GM18868 (cell line): Measurements from ENCODE around the gene MTCL1.

Experiments
- ATAC-seq: cut with Tn5 transposase; IDR thresholded peaks from one replicate; pipeline ENCODE4 v1.9.1; 2021; ENCODE audit warnings: mild to moderate bottlenecking, moderate library complexity; ENCODE audit not compliant: unreplicated experiment

MTCL1 gene

DNA sequence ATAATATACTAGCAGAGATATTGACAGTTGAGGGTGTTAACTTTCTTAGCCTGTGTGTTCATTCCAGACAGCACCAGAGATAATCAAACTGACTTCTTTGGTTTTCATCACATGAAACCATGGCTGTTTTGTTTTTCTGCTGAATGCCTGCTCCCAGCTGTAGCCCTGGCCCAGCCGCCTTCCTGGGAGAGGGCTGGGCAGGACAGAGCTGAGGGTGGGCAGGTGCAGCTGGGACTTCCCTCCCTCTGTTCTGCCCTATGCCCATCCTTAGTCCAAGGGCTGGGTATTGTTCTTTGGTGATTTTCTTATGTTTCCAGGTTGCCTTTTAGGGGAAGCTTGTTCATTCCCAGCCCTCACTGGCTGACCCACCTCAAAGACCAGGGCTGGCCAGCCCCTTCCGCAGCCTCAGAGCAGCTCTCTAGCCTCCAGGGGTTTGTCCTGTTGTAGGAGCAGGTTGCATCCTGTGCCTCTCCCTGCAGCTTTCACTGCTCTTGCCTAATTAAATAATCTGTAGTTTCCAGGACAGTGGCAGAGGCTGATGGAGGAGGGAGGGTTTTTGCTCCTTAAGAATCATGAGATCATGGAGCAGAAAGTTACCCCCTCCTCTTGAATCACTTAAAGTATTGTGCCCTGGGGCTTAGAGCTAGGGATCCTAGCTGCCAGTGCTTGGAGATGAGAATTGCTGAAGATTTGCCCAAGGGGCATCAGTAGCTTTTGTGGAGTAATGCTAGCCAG, 61.4 kb downstream of the MTCL1 start:
- no peak for ATAC-seq

DNA sequence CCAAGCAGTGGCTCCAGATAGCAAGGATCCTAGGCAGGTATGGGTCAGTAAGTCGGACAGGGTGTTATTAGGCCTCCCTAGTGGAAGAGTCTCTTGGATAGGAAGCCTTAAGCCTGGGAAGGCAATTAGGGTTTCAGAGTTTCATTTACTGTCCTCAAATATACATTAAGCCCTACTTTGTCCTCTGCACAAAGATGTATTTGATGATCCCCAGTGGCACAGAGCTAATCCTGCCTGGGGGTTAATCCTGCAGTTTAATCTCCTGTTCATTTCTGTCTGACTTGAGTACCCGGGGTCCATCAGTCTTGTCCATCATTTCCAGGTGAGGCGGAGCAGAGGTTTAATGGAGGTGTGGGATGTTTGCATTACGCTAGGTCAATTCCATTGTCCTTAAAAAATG, 62.0 kb downstream of the MTCL1 start:
- ATAC-seq, result no peak

DNA sequence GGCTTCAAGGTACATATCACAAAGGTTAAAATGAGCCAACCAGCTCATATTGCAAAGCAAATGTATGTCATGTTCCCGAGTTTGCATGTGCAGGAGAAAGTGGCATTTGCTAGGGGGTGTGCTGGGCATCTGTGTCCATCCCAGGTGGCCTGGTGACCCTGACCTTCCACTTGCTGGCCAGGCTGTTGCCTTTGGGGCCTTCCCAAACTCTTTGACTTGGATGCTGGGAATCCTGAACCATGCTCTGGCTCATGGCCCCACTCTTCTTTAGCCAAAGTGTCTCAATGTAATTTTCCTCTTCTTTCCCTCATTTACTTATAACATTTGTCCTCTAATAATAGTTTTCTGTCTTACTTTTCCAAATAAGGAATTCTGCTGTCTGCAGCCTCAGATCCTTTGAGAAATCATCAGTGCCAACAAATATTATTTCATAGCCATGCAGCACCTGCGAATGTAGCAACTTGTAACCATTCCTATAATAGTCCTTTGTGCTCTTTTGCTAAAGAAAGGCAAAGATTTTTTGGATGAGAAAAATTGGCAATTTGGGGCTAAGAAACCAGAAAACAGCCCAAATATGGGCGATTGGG, 64.2 kb downstream of the MTCL1 start:
- no peak for ATAC-seq

DNA sequence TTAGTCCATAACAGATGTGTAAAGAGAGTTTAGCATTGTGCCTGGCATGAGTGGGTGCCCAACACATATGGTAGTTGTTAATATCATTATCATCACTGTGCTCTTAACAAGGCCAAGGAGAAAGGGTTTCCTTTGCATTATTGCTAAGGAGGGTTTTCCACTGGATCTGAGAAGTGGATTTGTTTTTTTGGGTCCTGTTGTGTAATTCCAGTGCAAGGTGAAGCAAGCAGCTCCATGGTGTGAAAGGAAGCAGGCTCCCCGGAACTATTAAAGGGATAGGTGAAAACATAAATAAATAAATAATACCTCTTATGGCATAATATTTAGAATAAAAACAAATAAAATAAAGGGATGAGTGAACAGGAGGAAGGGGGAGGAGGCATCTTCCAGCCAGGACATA, 65.3 kb downstream of the MTCL1 start:
- no peak for ATAC-seq

DNA sequence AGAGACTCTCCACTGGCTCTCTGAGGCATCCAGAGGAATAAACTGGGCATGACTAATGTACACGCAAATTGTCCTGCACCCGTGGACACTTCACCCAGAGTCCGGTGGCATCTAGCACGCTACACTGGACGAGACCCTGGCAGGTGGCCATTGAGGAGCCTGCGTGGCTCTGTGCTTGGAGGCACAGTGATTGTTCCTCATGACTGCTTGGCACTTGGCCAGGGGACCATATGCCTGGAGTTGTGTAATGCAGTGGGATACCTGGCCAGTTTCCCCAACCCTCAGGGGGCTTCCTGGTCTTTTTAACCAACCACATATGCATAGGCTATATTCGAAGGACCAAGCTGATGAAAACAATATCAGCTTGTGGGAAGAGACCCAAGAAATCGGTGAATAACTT, 66.6 kb downstream of the MTCL1 start:
- no peak for ATAC-seq

- ATAC-seq, result no peak
These were observed 68.6 kb downstream of the MTCL1 start for GRCh38 chr18:8773980-8774379.

GRCh38 chr18:8776013-8776943, 70.9 kb downstream of the MTCL1 start:
- no peak for ATAC-seq

DNA sequence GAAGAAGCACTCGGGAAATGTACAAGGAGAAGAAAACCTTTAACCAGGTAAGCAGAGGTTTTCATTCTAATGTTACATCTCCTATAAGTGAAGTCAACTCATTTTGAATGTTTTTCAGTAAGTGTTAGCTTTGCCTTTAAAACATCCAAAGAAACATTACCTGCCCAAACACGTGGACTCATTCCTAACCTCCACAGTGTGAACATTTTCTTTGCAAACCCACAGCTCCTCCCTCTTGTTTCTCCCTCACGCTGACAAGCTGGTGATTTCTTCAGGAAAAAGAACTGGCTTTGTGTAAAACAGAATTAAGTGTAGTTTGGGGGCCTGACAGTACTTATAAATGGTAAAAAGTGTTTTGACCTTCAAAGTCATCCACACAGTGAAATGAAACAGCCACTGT, 72.5 kb downstream of the MTCL1 start:
- ATAC-seq, result no peak

- no peak for ATAC-seq
These were observed 73.0 kb downstream of the MTCL1 start for GRCh38 chr18:8778386-8778785.

DNA sequence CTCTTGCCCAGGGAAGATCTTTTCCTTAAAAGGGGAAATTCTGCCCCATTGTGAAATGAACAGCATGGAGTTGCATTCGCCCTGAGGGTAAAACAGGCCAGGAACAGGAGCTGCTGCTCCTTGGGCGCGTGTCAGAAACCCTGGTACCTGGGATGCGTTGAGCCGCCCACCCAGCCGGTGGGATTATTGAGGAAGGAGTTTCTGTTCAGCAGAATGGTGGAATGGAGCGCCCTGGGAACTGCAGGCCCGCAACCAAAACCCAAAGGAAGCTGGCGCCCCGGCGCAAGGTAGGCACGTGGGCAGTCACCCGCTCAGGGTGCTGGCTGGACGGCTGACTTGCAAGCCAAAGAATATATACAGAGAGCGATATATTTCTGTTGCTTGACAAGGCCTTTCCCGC, 73.5 kb downstream of the MTCL1 start:
- ATAC-seq, result no peak

DNA sequence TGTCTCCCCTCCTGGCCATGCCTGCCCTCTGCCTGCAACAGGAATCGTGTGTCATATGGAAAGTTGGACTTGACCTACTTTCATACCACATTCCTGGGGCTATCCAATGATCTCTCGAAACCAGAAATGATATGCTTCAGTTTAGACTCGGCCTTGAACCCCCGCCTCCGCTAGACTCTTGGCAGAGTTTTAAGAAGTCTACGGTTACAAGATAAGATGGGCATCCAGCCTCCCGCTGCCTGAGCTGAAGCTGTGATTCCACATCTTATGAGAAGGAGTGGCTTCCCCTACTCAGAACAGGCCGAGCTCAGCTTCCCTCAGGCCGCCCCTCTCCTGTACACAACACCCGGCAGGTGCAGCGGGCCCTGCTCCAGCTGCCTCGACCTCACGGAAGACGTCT, 73.9 kb downstream of the MTCL1 start:
- ATAC-seq, result no peak

DNA sequence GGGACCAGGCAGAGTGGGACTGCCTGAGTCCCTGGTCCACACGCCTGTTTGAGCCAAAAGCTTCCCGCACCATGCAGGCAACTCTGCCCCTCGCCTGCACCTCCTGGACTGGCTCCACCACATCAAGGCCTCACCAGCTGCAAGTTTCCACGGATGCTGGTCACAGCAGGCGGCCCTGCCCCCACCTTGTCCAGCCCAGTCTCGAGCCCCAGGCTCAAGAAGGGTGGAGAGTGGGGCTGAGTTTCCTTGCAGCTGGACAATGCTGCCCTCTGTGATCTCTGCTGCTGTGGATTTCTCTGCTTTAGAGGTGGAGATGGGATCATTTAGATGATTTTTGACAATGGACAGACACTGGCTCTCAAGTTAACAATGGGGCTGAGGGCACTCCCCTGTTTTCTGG, 74.9 kb downstream of the MTCL1 start:
- no peak for ATAC-seq

DNA sequence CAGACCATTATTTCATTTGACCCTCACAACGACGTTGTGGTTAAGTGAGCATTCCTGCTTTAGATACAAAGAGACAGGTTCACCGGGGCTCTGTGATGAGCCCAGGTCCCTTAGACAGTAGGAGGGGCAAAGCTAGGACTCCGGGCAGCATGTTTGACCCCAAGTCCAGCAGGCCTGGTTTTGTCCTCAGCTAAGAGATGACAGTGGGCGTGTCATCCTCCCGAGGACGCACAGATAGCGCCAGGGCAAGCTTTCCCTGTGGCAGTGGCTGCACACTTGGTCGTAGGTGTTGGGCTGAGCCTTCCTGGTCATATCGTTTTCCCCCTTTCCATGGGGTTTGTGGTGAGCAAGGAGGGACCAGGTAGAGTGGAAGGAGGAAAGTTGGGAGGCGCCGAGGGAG, 76.3 kb downstream of the MTCL1 start:
- ATAC-seq, result no peak

DNA sequence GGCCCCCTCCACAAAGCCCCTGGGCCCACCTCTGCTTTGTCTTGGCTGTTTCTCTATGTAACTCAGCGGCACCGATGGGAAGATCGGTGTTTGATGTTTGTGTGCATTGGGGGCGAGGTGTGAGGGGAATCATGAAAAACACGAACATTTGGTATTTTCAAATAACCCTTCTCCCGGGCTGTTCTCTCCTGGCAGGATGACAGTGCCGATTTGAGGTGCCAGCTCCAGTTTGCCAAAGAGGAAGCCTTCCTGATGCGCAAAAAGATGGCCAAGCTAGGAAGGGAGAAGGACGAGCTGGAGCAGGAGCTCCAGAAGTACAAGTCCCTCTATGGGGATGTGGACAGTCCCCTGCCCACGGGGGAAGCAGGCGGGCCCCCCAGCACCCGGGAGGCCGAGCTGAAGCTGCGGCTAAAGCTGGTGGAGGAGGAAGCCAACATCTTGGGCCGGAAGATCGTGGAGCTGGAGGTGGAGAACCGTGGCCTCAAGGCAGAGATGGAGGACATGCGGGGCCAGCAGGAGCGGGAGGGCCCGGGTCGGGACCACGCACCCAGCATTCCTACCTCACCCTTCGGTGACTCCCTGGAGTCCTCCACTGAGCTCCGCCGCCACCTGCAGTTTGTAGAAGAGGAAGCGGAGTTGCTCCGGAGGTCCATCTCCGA, 78.1 kb downstream of the MTCL1 start:
- no peak for ATAC-seq

- ATAC-seq, result no peak
These were observed 78.7 kb downstream of the MTCL1 start for GRCh38 chr18:8783994-8784530.

GRCh38 chr18:8785261-8785660, 79.9 kb downstream of the MTCL1 start:
- no peak for ATAC-seq

- ATAC-seq, result no peak
These were observed 80.6 kb downstream of the MTCL1 start for GRCh38 chr18:8785855-8786482.

- ATAC-seq, result no peak
These were observed 81.4 kb downstream of the MTCL1 start for GRCh38 chr18:8786483-8787370.

GRCh38 chr18:8787371-8787670, 82.0 kb downstream of the MTCL1 start:
- ATAC-seq, result no peak

GRCh38 chr18:8787794-8788193, 82.4 kb downstream of the MTCL1 start:
- no peak for ATAC-seq
